HG03575 (cell line): ENCODE measurements around the gene REX1BD.
"Not testable (repeated sequence)": the region's sequence is repeated elsewhere in the genome, so short reads cannot be mapped to it uniquely, and the experiment has no call there.

Experiments
- ATAC-seq: cut with Tn5 transposase; IDR thresholded peaks from one replicate; pipeline ENCODE4 v1.9.1; 2021; ENCODE audit not compliant: unreplicated experiment, insufficient number of reproducible peaks, low FRiP score; ENCODE audit errors: extremely low read depth

REX1BD gene

GRCh38 chr19:18574691-18575291 lies 13.8 kb upstream of the REX1BD start:
- no peak for ATAC-seq

GRCh38 chr19:18576383-18576782 lies 12.2 kb upstream of the REX1BD start:
- no peak for ATAC-seq

GRCh38 chr19:18577365-18577914 lies 11.2 kb upstream of the REX1BD start:
- no peak for ATAC-seq

- no peak for ATAC-seq
These were observed 8.3 kb upstream of the REX1BD start for GRCh38 chr19:18580311-18580710.

- ATAC-seq = no peak
These were observed 2.3 kb upstream of the REX1BD start for GRCh38 chr19:18586306-18586705.

- no peak for ATAC-seq
These were observed 1.0 kb upstream of the REX1BD start for GRCh38 chr19:18587561-18587960.

- ATAC-seq = no peak
These were observed 512 bp upstream of the REX1BD start for GRCh38 chr19:18587962-18588610.

- no peak for ATAC-seq
These were observed 1.0 kb downstream of the REX1BD start for GRCh38 chr19:18589380-18590272.

- no peak for ATAC-seq
These were observed 2.0 kb downstream of the REX1BD start for GRCh38 chr19:18590273-18591272.

- ATAC-seq = no peak
These were observed 3.3 kb downstream of the REX1BD start for GRCh38 chr19:18591735-18592385.

- not testable (repeated sequence) for ATAC-seq
These were observed 4.1 kb downstream of the REX1BD start for GRCh38 chr19:18592732-18593131.

- ATAC-seq = no peak
These were observed 4.9 kb downstream of the REX1BD start for GRCh38 chr19:18593367-18594095.

GRCh38 chr19:18594096-18594823 lies 5.7 kb downstream of the REX1BD start:
- ATAC-seq = no peak

- ATAC-seq = no peak
These were observed 6.3 kb downstream of the REX1BD start for GRCh38 chr19:18594824-18595373.

- ATAC-seq = no peak
These were observed 6.9 kb downstream of the REX1BD start for GRCh38 chr19:18595475-18595874.

- ATAC-seq = no peak
These were observed 8.2 kb downstream of the REX1BD start for GRCh38 chr19:18596752-18597157.
